ENCODE results near the gene STON2. TPM values are rescaled to one million over a fixed set of nuclear protein-coding genes. Genes with fewer than 3 reads are reported as not detected.

Gene STON2
- total RNA-seq, 1 donor from 2014 or later = 24.0 TPM

DNA sequence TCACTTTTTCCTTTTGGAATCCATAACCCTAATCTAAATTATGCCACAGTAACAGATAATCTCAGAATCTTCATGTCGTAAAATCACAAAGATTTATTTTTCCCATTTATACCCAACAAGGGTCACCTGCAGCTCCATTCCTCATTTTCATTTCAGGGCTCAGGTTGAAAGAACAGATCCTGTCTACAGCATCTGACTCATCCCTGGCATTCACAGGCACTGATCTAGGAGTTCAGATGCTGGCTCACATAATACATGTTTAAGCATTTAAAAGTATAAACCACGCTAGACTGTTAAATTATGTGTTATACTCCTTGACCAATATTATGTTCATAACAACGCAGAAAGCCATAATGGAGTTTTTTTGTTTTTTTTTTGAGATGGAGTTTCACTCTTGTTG lies 58.3 kb downstream of the STON2 start:
- TF ChIP-seq, protein P1, sequence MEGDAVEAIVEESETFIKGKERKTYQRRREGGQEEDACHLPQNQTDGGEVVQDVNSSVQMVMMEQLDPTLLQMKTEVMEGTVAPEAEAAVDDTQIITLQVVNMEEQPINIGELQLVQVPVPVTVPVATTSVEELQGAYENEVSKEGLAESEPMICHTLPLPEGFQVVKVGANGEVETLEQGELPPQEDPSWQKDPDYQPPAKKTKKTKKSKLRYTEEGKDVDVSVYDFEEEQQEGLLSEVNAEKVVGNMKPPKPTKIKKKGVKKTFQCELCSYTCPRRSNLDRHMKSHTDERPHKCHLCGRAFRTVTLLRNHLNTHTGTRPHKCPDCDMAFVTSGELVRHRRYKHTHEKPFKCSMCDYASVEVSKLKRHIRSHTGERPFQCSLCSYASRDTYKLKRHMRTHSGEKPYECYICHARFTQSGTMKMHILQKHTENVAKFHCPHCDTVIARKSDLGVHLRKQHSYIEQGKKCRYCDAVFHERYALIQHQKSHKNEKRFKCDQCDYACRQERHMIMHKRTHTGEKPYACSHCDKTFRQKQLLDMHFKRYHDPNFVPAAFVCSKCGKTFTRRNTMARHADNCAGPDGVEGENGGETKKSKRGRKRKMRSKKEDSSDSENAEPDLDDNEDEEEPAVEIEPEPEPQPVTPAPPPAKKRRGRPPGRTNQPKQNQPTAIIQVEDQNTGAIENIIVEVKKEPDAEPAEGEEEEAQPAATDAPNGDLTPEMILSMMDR (conservative IDR thresholded peaks at IDR 0.05) = no peak
- no peak for DNase-seq (ENCODE audit: low read depth, low spot score)
- no peak overlapping the region for H3K4me3 Mint-ChIP-seq
- peaks cover 21% of the 10 kb centered on the region for H3K4me1 Mint-ChIP-seq
- H3K27ac Mint-ChIP-seq (ENCODE audit: unreplicated experiment) = no peak overlapping the region
- H3K27me3 Mint-ChIP-seq (ENCODE audit: low read depth) = no peaks in the 10 kb centered on the region
- H3K9me3 Mint-ChIP-seq = peaks cover 5% of the 10 kb centered on the region
- H3K36me3 Mint-ChIP-seq (ENCODE audit: low read depth) = peaks cover 4% of the 10 kb centered on the region

DNA sequence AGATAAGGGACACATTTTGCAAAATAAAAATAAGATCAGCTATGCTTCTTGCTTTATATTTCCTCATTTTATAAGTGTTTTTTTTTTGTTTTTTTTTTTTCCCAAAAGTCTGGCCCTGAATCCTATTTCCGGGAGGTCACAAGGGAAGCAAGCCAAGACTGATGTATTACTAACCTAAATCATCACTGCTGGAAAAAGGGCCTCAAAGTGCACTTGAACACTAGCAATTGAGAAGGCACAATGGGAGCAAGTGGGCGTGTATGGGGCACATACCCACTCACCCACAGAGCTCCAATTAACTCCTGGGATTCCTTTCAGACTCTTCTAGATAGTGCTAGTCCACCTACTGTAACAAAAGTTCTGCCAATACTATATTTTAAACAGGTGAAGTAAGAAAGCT lies 58.8 kb downstream of the STON2 start:
- H3K9me3 Mint-ChIP-seq = peaks cover 9% of the 10 kb centered on the region
- no peak overlapping the region for H3K4me3 Mint-ChIP-seq

DNA sequence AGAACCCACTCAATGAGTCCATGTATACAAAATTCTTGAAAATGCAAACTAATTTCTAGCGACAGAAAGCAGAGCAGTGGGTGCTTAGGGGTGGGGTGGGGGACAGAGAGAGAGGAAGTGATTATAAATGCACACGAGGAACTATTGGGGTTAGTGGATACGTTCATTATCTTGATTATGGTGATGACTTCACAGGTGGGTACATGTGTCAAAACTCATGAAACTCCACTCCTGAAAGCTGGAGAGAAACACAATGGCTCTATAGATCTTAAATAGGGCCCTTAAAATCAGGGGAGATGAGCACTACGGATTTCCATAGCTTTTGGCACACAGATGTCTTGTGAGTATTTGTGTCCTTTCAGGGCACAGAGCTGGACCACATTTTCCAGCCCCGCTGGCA lies 59.9 kb downstream of the STON2 start:
- no peak overlapping the region for H3K27ac Mint-ChIP-seq (ENCODE audit: unreplicated experiment)
- H3K4me1 Mint-ChIP-seq = peaks cover 21% of the 10 kb centered on the region
- peaks cover 10% of the 10 kb centered on the region for H3K9me3 Mint-ChIP-seq
- no peaks in the 10 kb centered on the region for H3K27me3 Mint-ChIP-seq (ENCODE audit: low read depth)
- no peak for DNase-seq (ENCODE audit: low read depth, low spot score)
- TF ChIP-seq, protein P1 (conservative IDR thresholded peaks at IDR 0.05) = no peak
- H3K4me3 Mint-ChIP-seq = no peak overlapping the region
- peaks cover 6% of the 10 kb centered on the region for H3K36me3 Mint-ChIP-seq (ENCODE audit: low read depth)

More for the DNA sequence above, 58.8 kb downstream of the STON2 start:
- TF ChIP-seq, protein P1 (conservative IDR thresholded peaks at IDR 0.05) = no peak
- H3K36me3 Mint-ChIP-seq (ENCODE audit: low read depth) = peaks cover 6% of the 10 kb centered on the region
- no peaks in the 10 kb centered on the region for H3K27me3 Mint-ChIP-seq (ENCODE audit: low read depth)
- H3K27ac Mint-ChIP-seq (ENCODE audit: unreplicated experiment) = no peak overlapping the region
- no peak for DNase-seq (ENCODE audit: low read depth, low spot score)
- H3K4me1 Mint-ChIP-seq = peaks cover 21% of the 10 kb centered on the region

DNA sequence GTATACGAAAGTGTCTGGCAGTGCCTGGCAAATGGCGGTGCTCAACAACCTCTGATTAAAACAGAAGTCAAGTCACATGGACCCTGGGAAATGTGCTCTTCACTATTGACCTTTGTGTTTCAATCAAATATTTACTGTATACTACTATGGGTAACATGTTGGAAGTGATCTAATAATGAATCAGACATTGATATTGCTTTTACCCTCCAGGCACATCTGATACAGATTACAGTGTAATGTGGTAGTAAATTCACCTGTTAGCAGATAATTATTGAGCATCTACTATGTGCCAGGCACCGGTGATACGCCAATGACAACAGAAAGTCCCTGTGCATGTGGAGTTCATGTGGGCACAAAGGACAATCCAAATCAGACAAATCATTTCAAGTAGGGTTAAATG lies 63.1 kb downstream of the STON2 start:
- peaks cover 5% of the 10 kb centered on the region for H3K4me1 Mint-ChIP-seq
- H3K36me3 Mint-ChIP-seq (ENCODE audit: low read depth) = peaks cover 9% of the 10 kb centered on the region
- H3K4me3 Mint-ChIP-seq = no peak overlapping the region
- H3K9me3 Mint-ChIP-seq = peaks cover 10% of the 10 kb centered on the region
- no peak for DNase-seq (ENCODE audit: low read depth, low spot score)
- H3K27me3 Mint-ChIP-seq (ENCODE audit: low read depth) = no peaks in the 10 kb centered on the region
- TF ChIP-seq, protein P1 (conservative IDR thresholded peaks at IDR 0.05) = no peak
- H3K27ac Mint-ChIP-seq (ENCODE audit: unreplicated experiment) = no peak overlapping the region

DNA sequence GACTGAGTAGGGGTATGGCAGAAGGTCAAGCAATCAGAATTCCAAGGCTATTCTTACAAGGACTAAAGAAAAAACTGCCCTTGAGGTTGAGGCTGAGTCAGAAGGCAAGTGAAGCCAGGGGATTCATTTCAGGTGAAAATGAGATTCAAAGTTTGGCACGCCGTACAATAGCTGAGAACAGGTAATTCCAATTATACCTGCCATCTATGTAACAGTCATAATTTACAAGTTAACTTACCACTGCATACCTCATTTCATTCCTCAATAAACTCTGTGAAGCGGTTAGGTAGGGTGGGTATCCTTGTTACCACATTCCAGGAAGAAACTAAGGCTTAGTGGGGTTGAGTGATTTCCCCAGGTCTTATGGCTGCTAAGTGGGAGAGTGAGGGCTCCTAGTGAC lies 64.1 kb downstream of the STON2 start:
- Mint-ChIP-seq H3K4me1 (peaks cover 14% of the 10 kb centered on the region), H3K4me3 (no peak overlapping the region), H3K27ac (ENCODE audit: unreplicated experiment) (no peak overlapping the region), H3K27me3 (ENCODE audit: low read depth) (no peaks in the 10 kb centered on the region), H3K9me3 (peaks cover 10% of the 10 kb centered on the region), H3K36me3 (ENCODE audit: low read depth) (peaks cover 9% of the 10 kb centered on the region)
- TF ChIP-seq, protein P1 (conservative IDR thresholded peaks at IDR 0.05) = no peak
- DNase-seq (ENCODE audit: low read depth, low spot score) = no peak

DNA sequence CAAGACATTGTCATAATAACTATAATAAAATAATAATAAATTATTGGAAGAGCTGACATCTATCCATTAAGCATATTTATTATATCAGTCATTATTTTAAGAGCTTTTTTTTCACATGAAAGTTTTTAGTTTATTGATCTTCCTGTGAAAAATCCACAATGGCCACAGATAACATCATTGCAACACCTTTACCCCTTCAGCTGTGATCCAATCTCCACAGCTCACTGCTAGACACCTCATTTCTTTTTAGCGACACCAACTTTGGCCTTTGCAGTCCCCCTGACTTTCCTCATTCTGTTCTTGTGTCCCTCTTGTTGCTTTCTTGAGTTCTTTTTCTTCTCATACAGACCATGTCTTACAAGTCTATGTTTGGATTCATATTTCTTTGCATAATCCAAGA lies 67.4 kb downstream of the STON2 start:
- Mint-ChIP-seq H3K27me3 (ENCODE audit: low read depth) (no peaks in the 10 kb centered on the region), H3K4me3 (no peak overlapping the region), H3K9me3 (peaks cover 10% of the 10 kb centered on the region), H3K27ac (ENCODE audit: unreplicated experiment) (no peak overlapping the region), H3K36me3 (ENCODE audit: low read depth) (peaks cover 9% of the 10 kb centered on the region), H3K4me1 (peaks cover 19% of the 10 kb centered on the region)
- no peak for DNase-seq (ENCODE audit: low read depth, low spot score)
- TF ChIP-seq, protein P1 (conservative IDR thresholded peaks at IDR 0.05) = no peak
